WTC11 (cell line): ENCODE data around the gene ANKRD13D. TPM values are rescaled to one million over a fixed set of nuclear protein-coding genes. Genes with fewer than 3 reads are reported as not detected.

Source experiments
- ATAC-seq: fragments of 200-7000 bp; cut with Tn5 transposase; 2 replicates; pipeline ENCODE4 v1.10.0; 2021; ENCODE audit warnings: mild to moderate bottlenecking, moderate library complexity
- CTCF ChIA-PET: fragments of 300-600 bp; sonication (Branson Sonifier 250); formaldehyde crosslinking; loops from one replicate; lab custom pipeline; 2021; ENCODE audit warnings: antibody characterized with exemption; lab: Charles Lee
- POLR2A ChIA-PET: fragments of 350-600 bp; sonication (Branson Sonifier 250); formaldehyde crosslinking; loops from one replicate; lab custom pipeline; 2021; ENCODE audit warnings: antibody characterized with exemption; lab: Charles Lee
- DNase-seq: peaks from one replicate; pipeline ENCODE4 v3.0.0; 2021; ENCODE audit warnings: low spot score
- H3K27ac Mint-ChIP-seq: 2 replicates; pipeline ENCODE4 v1.8.0; 2021; ENCODE audit warnings: mixed read lengths
- H3K27me3 Mint-ChIP-seq: 2 replicates; pipeline ENCODE4 v1.8.0; 2021; ENCODE audit warnings: low read depth, mild to moderate bottlenecking, moderate library complexity, mixed read lengths
- H3K36me3 Mint-ChIP-seq: 2 replicates; pipeline ENCODE4 v1.8.0; 2021; ENCODE audit warnings: mixed read lengths
- H3K4me1 Mint-ChIP-seq: 2 replicates; pipeline ENCODE4 v1.8.0; 2022; ENCODE audit warnings: mixed read lengths
- H3K4me3 Mint-ChIP-seq: 2 replicates; pipeline ENCODE4 v1.8.0; 2021; ENCODE audit warnings: mild to moderate bottlenecking, moderate library complexity, mixed read lengths
- H3K9me3 Mint-ChIP-seq: 2 replicates; pipeline ENCODE4 v1.8.0; 2021; ENCODE audit warnings: mixed read lengths
- AR ChIP-seq: fragments of 250-450 bp; sonication (Bioruptor Pico); IDR thresholded peaks from 2 replicates; pipeline ENCODE4 v1.9.0; 2021; ENCODE audit warnings: mild to moderate bottlenecking
- ARID4B ChIP-seq: sonication (generic); formaldehyde crosslinking; IDR thresholded peaks from 2 replicates; pipeline ENCODE4 v1.8.0; 2023; ENCODE audit warnings: missing genetic modification reagents, mild to moderate bottlenecking, borderline replicate concordance
- EMX1 ChIP-seq: fragments of 250-450 bp; sonication (Bioruptor Pico); IDR thresholded peaks from 2 replicates; pipeline ENCODE4 v1.8.0; 2021; ENCODE audit warnings: mild to moderate bottlenecking
- FOXK1 ChIP-seq: sonication (generic); formaldehyde crosslinking; IDR thresholded peaks from 2 replicates; pipeline ENCODE4 v1.8.0; 2022; ENCODE audit warnings: mild to moderate bottlenecking, moderate library complexity, missing genetic modification reagents
- GABPB1 ChIP-seq: sonication (generic); formaldehyde crosslinking; IDR thresholded peaks from 2 replicates; pipeline ENCODE4 v1.8.1; 2023; ENCODE audit warnings: mild to moderate bottlenecking, missing genetic modification reagents
- JAZF1 ChIP-seq: fragments of 250-450 bp; sonication (Bioruptor Pico); IDR thresholded peaks from 2 replicates; pipeline ENCODE4 v1.9.0; 2021; ENCODE audit warnings: moderate library complexity, mild to moderate bottlenecking, inconsistent platforms
- MYBL2 ChIP-seq: sonication (generic); formaldehyde crosslinking; IDR thresholded peaks from 2 replicates; pipeline ENCODE4 v1.8.1; 2023; ENCODE audit warnings: mild to moderate bottlenecking, moderate library complexity, missing genetic modification reagents
- NFE2L1 ChIP-seq: sonication (generic); formaldehyde crosslinking; IDR thresholded peaks from 2 replicates; pipeline ENCODE4 v1.8.1; 2023; ENCODE audit warnings: missing genetic modification reagents
- SMAD4 ChIP-seq: sonication (generic); formaldehyde crosslinking; IDR thresholded peaks from 2 replicates; pipeline ENCODE4 v1.8.0; 2022; ENCODE audit warnings: mild to moderate bottlenecking, missing genetic modification reagents
- TCF7 ChIP-seq: sonication (generic); formaldehyde crosslinking; IDR thresholded peaks from 2 replicates; pipeline ENCODE4 v1.8.0; 2022; ENCODE audit warnings: mild to moderate bottlenecking, low read depth, missing genetic modification reagents, moderate library complexity
- TEAD1 ChIP-seq: sonication (generic); formaldehyde crosslinking; IDR thresholded peaks from 2 replicates; pipeline ENCODE4 v1.8.0; 2022; ENCODE audit warnings: mild to moderate bottlenecking, missing genetic modification reagents
- ZNF532 ChIP-seq: fragments of 250-450 bp; sonication (Bioruptor Pico); IDR thresholded peaks from 2 replicates; pipeline ENCODE4 v1.9.0; 2021; ENCODE audit warnings: mild to moderate bottlenecking, borderline replicate concordance
- total RNA-seq: library from RNA; stranded (reverse); gene quantifications from 3 replicates; pipeline ENCODE4 v1.2.3, GENCODE V29; 2021
- TF ChIP-seq, protein P1 (sequence below): fragments of 250-450 bp; sonication (Bioruptor Pico); IDR thresholded peaks from 2 replicates; pipeline ENCODE4 v1.9.0; 2021; ENCODE audit warnings: mild to moderate bottlenecking
- TF ChIP-seq, protein P2 (sequence below): sonication (generic); formaldehyde crosslinking; IDR thresholded peaks from 2 replicates; pipeline ENCODE4 v1.8.1; 2022; ENCODE audit warnings: missing genetic modification reagents, borderline replicate concordance
- TF ChIP-seq, protein P3 (sequence below): sonication (generic); formaldehyde crosslinking; IDR thresholded peaks from 2 replicates; pipeline ENCODE4 v1.8.1; 2023; ENCODE audit warnings: mild to moderate bottlenecking, missing genetic modification reagents, moderate library complexity
- TF ChIP-seq, protein P4 (sequence below): sonication (generic); formaldehyde crosslinking; IDR thresholded peaks from 2 replicates; pipeline ENCODE4 v1.8.1; 2022; ENCODE audit warnings: low read depth, missing genetic modification reagents, borderline replicate concordance

ANKRD13D gene
- total RNA-seq, 1 experiment from 2014 or later: 55.5 TPM

- TF ChIP-seq ARID4B (CRISPR knock-in tag): no peak
- TF ChIP-seq, protein P1, sequence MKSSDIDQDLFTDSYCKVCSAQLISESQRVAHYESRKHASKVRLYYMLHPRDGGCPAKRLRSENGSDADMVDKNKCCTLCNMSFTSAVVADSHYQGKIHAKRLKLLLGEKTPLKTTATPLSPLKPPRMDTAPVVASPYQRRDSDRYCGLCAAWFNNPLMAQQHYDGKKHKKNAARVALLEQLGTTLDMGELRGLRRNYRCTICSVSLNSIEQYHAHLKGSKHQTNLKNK (CRISPR knock-in tag): no peak
- TF ChIP-seq, all 79 proteins: peak for 0
Observed at GRCh38 chr11:67300756-67301312, 11.7 kb downstream of the ANKRD13D start (continued).

DNA sequence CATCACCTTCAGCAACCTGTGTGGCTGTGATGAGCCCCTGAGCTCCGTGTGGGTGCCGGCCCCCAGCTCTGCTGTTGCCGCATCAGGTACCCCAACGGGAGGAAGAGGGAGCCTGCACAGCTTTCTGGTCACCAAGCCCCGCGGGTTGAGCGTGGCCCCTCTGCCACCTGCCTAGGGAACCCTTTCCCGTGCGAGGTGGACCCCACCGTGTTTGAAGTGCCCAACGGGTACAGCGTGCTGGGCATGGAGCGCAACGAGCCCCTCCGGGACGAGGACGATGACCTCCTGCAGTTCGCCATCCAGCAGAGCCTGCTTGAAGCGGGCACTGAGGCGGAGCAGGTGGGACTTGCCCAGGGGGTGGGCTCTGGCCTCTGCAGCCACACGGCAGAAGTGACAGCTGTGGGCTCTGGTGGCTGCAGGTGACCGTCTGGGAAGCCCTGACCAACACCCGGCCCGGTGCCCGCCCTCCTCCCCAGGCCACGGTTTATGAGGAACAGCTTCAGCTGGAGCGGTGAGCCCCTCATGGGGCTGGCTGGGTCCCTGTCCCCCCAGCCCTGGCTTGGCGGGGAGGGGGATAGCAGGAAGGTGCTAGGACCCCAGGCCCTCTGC lies 12.3 kb downstream of the ANKRD13D start:
- ATAC-seq: no peak
- Mint-ChIP-seq H3K4me3 (no peak overlapping the region), H3K36me3 (peaks cover 20% of the 10 kb centered on the region), H3K9me3 (peaks cover 7% of the 10 kb centered on the region), H3K27ac (no peak overlapping the region), H3K27me3 (peaks cover 4% of the 10 kb centered on the region; the same call in 1 of the 2 replicates), H3K4me1 (peaks cover 11% of the 10 kb centered on the region)
- POLR2A ChIA-PET: interaction anchor here (0.7 to 1.2 kb wide), 3 partner anchors 24 to 166 kb away, joined by 3 read pairs; no protein-coding TSS in a partner anchor
- CTCF ChIA-PET: interaction anchor here (0.6 to 5.3 kb wide), 10 partner anchors 10 to 220 kb away, joined by 3 to 103 read pairs (median 9); partner anchors contain the start of gene ANKRD13D
- no peak for TF ChIP-seq GABPB1 (CRISPR knock-in tag)
- TF ChIP-seq, protein P2, sequence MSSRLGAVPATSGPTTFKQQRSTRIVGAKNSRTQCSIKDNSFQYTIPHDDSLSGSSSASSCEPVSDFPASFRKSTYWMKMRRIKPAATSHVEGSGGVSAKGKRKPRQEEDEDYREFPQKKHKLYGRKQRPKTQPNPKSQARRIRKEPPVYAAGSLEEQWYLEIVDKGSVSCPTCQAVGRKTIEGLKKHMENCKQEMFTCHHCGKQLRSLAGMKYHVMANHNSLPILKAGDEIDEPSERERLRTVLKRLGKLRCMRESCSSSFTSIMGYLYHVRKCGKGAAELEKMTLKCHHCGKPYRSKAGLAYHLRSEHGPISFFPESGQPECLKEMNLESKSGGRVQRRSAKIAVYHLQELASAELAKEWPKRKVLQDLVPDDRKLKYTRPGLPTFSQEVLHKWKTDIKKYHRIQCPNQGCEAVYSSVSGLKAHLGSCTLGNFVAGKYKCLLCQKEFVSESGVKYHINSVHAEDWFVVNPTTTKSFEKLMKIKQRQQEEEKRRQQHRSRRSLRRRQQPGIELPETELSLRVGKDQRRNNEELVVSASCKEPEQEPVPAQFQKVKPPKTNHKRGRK: no peak
- no peak for TF ChIP-seq TEAD1 (CRISPR knock-in tag)
- TF ChIP-seq, protein P3, sequence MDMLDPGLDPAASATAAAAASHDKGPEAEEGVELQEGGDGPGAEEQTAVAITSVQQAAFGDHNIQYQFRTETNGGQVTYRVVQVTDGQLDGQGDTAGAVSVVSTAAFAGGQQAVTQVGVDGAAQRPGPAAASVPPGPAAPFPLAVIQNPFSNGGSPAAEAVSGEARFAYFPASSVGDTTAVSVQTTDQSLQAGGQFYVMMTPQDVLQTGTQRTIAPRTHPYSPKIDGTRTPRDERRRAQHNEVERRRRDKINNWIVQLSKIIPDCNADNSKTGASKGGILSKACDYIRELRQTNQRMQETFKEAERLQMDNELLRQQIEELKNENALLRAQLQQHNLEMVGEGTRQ (CRISPR knock-in tag): no peak
- no peak for TF ChIP-seq EMX1
- TF ChIP-seq SMAD4 (CRISPR knock-in tag): no peak
- TF ChIP-seq, protein P4, sequence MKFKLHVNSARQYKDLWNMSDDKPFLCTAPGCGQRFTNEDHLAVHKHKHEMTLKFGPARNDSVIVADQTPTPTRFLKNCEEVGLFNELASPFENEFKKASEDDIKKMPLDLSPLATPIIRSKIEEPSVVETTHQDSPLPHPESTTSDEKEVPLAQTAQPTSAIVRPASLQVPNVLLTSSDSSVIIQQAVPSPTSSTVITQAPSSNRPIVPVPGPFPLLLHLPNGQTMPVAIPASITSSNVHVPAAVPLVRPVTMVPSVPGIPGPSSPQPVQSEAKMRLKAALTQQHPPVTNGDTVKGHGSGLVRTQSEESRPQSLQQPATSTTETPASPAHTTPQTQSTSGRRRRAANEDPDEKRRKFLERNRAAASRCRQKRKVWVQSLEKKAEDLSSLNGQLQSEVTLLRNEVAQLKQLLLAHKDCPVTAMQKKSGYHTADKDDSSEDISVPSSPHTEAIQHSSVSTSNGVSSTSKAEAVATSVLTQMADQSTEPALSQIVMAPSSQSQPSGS (CRISPR knock-in tag): no peak
- TF ChIP-seq MYBL2: no peak
- no peak for TF ChIP-seq ZNF532 (CRISPR knock-in tag)
- TF ChIP-seq NFE2L1 (CRISPR knock-in tag): no peak
- no peak for TF ChIP-seq FOXK1 (CRISPR knock-in tag)
- no peak for TF ChIP-seq TCF7 (CRISPR knock-in tag)
- no peak for TF ChIP-seq JAZF1
- no peak for TF ChIP-seq AR (CRISPR knock-in tag)
- peak; percentile 11 for DNase-seq
